Astrocyte (in vitro differentiated cells and primary cell): Measurements from ENCODE around the gene BMP6.

Experiments
- CTCF ChIP-seq: IDR thresholded peaks from 2 replicates; pipeline ENCODE4 v1.5.1; 2011; ENCODE audit warnings: low read depth, mild to moderate bottlenecking, inconsistent platforms, low read length, moderate library complexity; ENCODE audit not compliant: insufficient read depth
- EZH2 ChIP-seq: IDR thresholded peaks from 2 replicates; pipeline ENCODE4 v1.6.1; 2012; ENCODE audit warnings: mild to moderate bottlenecking, low read length, inconsistent platforms; ENCODE audit not compliant: insufficient read depth

- TF ChIP-seq CTCF (no peak), EZH2 (no peak)
These were observed 188.4 kb downstream of the BMP6 start for GRCh38 chr6:7914311-7914710.
